T1000 (cell line): ENCODE data around the gene SRF.

Source experiments
- DNase-seq: peaks from one replicate; lab custom pipeline; 2025; ENCODE audit warnings: mixed read lengths; lab: John Stamatoyannopoulos, UW

Gene SRF

DNA sequence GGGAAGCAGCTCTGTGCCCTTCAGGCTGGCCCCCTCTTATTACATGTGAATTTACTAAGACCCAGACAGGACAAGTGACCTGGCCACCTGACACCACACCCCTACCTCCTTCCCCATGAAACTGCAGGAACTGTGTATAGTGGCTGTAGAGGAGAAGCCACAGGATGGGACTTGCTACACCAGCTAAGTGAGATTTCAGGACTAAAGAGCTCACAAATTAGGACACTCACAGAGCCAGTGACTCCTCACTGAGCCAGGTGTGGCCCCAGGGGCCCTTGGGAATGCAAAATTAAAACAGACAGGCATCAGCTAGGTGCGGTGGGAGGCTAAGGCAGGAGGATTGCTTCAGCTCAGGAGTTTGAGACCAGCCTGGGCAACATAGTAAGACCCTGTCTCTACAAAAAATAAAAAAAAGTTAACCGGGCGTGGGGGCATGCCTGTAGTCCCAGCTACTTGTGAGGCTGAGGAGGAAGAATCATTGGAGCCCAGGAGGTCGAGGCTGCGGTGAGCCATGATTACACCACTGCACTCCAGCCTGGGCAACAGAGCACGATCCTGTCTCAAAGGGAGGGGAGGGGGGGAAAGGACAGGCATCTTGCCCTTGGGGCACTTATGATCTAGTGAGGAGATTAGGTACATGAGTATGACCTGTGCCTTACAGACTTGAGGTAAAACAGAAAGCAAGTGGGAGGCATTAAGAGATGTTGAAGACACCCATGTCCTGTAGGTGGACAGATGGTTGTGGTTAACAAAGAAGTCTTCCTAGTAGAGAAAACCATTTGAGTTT is 23.2 kb upstream of the SRF start:
- DNase-seq: no peak

GRCh38 chr6:43149265-43149664 is 21.8 kb upstream of the SRF start:
- DNase-seq: no peak

DNA sequence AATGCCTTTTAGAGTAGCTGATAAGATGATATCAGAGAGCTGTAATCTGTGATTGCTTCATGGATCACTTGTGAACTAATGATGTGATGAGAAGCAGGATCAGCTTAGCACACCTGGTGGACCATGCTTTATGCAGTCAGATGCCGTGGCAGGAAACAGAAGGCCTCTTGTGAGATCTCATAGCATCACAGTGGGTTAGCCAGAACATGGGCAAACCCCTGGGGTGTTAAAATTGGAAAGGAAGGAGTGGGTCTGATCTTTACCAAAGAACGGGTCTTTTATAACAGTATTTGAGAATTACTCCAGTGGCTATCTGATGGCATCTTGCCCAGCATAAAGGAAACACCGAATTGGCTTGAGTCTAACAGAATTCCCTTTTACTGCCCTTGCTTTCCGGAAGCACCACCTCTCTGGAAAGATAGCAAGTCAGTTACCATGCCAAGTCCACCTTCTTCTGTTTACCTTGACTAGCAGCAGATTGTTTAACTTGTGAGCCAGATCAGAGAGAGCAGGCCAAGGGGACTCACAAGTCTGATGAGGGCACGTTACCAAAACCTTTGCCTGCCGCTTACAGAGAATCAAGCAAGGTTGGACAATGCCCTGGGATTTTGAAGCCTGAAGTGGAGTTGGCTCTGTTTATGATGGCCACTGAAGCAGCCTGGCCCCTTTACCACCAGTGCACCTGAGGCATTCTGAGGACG is 20.9 kb upstream of the SRF start:
- DNase-seq: no peak

GRCh38 chr6:43159599-43159998 is 11.5 kb upstream of the SRF start:
- DNase-seq: no peak

DNA sequence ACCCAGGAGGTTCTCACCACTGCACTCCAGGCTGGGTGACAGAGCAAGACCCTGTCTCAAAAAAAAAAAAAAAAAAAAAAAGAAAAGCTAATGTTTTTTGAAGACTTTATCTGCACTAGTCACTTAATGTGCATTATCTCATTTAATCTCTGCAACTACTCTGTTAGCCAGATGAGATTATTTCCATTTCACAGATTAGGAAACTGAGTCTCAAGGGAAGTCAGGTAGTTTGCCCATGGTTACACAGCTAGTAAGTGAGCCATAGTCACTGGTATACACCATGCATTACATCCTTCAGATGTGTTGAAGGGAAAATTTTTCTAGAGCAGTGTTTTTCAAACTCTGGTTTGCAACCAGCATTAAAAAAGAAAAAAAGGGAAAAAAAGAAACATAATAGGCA is 7.2 kb upstream of the SRF start:
- DNase-seq: no peak

GRCh38 chr6:43170417-43170930 is 595 bp upstream of the SRF start:
- DNase-seq: no peak

DNA sequence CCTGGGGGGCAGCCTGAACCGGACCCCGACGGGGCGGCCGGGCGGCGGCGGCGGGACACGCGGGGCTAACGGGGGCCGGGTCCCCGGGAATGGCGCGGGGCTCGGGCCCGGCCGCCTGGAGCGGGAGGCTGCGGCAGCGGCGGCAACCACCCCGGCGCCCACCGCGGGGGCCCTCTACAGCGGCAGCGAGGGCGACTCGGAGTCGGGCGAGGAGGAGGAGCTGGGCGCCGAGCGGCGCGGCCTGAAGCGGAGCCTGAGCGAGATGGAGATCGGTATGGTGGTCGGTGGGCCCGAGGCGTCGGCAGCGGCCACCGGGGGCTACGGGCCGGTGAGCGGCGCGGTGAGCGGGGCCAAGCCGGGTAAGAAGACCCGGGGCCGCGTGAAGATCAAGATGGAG is 636 bp downstream of the SRF start:
- DNase-seq: no peak

DNA sequence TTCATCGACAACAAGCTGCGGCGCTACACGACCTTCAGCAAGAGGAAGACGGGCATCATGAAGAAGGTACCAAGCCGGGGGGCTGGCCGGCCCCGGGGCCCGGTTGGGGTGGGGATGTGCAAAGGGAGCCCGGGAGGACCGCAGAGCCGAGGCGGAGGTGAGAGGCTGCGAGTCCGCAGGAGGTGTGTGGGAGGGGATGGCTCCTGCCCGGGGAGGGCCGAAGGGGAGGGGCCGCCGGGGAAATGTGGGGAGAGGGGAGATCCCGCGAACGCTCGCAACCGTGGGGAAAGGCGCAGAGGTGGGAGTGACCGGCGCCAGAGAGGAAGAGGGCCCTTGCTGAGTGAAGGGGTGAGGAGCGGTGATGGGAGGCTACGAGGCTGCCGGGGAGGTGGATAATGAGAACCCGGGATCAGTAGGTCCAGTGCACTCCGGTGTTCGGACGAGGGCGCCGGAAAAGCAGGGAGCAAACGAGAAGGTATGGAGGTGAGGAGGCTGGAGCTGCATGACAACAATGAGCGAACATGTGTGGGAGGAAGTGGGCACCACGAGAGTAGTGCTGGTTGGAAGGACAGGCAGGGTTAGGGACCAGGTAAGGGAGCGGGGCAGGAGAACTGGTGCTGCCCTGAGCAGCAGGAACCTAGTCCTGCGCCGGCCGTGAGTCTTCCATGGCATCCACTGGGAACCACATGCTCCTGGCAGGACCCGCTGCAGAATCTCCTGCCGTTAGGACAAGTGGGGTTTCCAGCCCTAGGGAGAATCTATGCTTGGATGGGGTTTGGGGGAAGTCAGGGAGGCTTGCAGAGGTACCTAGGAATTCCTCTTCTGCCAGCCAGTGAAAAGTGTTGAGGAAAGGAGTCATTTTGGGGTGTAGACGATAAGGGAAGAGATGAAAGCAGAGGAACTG is 1.3 kb downstream of the SRF start:
- DNase-seq: no peak

- no peak for DNase-seq
Measured at GRCh38 chr6:43173591-43174262, 2.7 kb downstream of the SRF start.

DNA sequence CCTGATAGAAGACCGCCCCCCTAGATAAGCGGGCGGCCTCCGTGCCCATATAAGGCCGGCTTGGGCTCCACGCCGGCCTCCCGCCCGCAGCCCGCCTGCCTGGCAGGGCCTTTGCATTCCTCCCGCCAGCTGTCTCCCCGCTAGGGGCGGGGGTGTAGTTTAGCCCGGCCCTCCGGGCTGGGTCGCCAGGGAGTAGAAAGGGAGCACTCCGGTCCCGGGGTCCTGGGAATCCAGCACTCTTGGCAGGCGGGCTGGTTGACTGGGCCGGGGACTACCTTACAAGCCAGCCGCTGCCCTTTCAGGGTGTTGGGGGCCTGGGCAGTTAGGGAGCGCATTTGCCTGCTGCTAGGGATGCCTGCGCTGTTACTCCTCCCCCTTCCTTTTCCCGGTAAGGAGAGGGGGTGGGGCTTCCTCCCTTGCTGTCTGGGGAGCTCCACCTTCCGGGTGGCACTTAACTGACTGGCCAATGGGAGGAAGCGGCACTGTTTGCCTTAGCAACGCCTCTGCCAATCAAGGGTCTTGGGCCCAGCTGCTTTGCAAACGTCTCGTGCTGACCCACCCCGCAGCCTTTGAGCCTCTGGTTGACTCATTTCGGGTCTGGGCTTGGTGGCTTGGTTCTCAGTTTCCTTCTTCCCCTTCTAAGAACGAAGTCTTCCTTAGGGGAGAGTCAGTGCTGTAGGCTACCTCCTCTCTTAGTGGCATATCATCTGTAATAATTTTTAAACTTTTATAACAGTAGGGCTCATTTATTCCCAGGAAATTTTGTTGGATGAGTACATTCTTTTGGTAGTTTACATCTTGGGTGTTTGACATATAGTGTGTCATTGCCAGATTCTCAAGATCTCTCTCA is 3.4 kb downstream of the SRF start:
- DNase-seq: peak; percentile 95

- no peak for DNase-seq
Measured at GRCh38 chr6:43175676-43176422, 4.8 kb downstream of the SRF start.

DNA sequence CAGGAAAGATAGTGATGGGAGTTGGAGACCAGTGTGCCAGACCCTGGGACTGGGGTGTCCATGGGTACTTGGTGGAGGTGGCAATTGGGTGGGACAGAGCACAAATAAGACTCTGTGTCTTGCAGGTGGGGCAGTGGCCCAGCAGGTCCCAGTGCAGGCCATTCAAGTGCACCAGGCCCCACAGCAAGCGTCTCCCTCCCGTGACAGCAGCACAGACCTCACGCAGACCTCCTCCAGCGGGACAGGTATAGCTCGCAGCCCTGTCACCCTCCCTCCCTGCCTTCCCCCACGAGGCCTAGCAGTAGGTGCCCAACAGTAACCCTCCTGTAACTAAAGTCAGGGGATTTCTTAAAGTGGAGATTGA is 5.3 kb downstream of the SRF start:
- no peak for DNase-seq

GRCh38 chr6:43178150-43178549 is 7.1 kb downstream of the SRF start:
- no peak for DNase-seq

GRCh38 chr6:43178951-43179830 is 8.1 kb downstream of the SRF start:
- no peak for DNase-seq

DNA sequence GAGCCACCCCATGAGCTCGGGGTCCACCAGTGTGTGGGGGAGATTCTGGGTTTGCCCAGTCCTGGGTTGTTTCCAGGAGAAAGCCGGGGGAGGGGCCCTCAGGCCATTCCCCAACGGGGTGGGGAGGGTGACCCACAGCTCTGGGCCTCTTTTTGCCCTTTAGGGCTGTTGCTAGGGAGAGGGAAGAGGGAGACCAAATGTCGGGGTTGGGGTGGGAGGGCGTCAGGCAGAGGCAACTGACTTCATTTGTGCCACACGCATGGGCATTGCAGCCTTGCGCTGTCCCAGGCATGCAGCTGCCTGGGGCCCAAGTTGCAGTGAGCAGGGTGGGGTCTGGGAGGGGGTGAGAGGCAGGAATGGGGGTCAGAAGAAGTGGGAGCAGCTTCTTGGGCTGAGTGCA is 9.0 kb downstream of the SRF start:
- DNase-seq: no peak

GRCh38 chr6:43180985-43181384 is 9.9 kb downstream of the SRF start:
- DNase-seq: no peak

DNA sequence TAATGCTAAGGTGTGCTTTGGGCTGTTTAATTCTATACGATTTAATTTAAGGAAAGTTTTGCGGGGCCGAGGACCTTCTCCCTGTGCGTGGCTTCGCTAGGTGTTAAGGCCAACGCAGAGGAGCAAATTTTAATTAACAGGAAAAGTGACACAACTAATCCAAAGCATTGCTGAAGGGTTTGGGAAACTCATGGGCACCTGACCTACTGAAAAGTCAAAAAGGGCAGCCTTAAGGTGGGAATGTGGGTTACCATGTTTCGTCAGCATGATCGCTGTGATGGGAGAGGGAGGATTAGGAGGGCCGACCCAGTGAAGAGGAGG is 10.5 kb downstream of the SRF start:
- DNase-seq: no peak

DNA sequence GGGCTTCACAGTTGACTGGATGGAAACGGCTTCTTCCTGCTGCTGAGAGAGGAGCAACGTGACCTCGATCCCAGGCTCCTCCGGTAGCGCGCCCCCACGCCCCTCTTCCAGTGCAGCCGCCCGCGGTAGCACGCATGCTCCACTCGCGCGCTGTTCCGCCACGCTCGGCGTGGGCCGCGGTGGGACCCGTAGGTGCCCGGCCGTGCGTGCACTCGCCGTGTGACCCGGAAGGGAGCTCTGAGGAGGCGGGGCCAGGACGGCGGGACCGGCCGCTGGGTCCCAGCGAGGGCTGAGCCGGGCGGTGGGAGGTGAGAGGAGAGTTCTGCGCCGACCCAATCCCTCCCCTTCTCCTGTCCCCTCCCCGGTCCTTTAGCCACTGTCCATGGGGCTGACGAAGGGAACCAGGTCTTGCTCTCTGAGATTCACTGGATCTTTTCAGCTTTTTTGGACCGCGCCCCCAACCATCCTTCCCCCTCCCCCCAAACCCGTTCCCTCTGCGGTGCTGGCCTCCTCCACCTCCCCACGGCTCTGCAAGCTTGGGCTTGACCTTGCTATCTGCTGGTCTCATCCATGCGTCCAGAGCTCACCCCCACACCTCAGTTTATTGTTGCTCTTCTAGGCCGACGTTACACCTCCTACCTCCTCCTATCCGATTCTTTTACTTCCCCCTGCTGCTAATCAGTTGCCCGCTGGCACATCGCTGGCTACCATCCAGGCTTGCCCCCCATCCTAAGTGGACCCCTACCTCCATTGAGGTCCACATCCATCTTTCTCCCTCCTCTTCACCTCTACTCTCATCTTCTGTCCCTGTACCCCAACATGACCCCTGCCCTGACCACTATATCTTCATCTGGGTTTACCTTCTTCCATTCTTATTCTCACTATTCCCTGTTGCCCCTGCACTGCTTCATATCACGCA is 11.1 kb downstream of the SRF start, which contains the start of gene CUL9:
CUL9 (plus strand) TSS at position 255 of the 919 bp plus-strand sequence. CDS start 2,115 bp downstream, outside the sequence.
- peak; percentile 23 for DNase-seq
